MCF 10A (cell line): ENCODE data around the gene CORO2A. TPM values are rescaled to one million over a fixed set of nuclear protein-coding genes. Genes with fewer than 3 reads are reported as not detected.

Source experiments
- BruUV-seq: library from RNA; stranded (reverse); fragments of 400-500 nt; replicated peaks from 2 replicates; lab custom pipeline; 2021; lab: Mats Ljungman, UMichigan
- CTCF ChIA-PET: fragments of 300-600 bp; sonication (Branson Sonifier 250); formaldehyde crosslinking; extraction: SDS; loops from one replicate; lab custom pipeline; 2021; ENCODE audit warnings: antibody characterized with exemption, inconsistent platforms; lab: Yijun Ruan, JAX
- POLR2A ChIA-PET: fragments of 300-600, 350-650 bp; sonication (Branson Sonifier 250); formaldehyde crosslinking; extraction: SDS; loops from one replicate; lab custom pipeline; 2020; ENCODE audit warnings: antibody characterized with exemption, inconsistent platforms; lab: Yijun Ruan, JAX
- DNase-seq: peaks from one replicate; pipeline ENCODE4 v3.0.0-alpha.2; 2018; ENCODE audit not compliant: unreplicated experiment
- H3K27ac Mint-ChIP-seq: one replicate; pipeline ENCODE4 v1.8.0; 2022; ENCODE audit warnings: mild to moderate bottlenecking, low read depth, mixed read lengths; ENCODE audit not compliant: unreplicated experiment
- H3K27me3 Mint-ChIP-seq: one replicate; pipeline ENCODE4 v1.8.0; 2022; ENCODE audit warnings: mixed read lengths; ENCODE audit not compliant: insufficient read depth, unreplicated experiment
- H3K36me3 Mint-ChIP-seq: one replicate; pipeline ENCODE4 v1.8.0; 2022; ENCODE audit warnings: mild to moderate bottlenecking, moderate library complexity, mixed read lengths; ENCODE audit not compliant: insufficient read depth, unreplicated experiment
- H3K4me1 Mint-ChIP-seq: one replicate; pipeline ENCODE4 v1.8.0; 2022; ENCODE audit warnings: mixed read lengths; ENCODE audit not compliant: insufficient read depth, unreplicated experiment
- H3K4me3 Mint-ChIP-seq: one replicate; pipeline ENCODE4 v1.8.0; 2022; ENCODE audit warnings: mild to moderate bottlenecking, moderate library complexity, mixed read lengths; ENCODE audit not compliant: unreplicated experiment
- H3K9me3 Mint-ChIP-seq: one replicate; pipeline ENCODE4 v1.8.0; 2022; ENCODE audit warnings: mixed read lengths; ENCODE audit not compliant: unreplicated experiment
- intact Hi-C: fragments of 100-400 bp; cut with micrococcal nuclease; formaldehyde crosslinking; loops from 2 replicates; pipeline ENCODE4 v1.14.1; 2022
- total RNA-seq: library from RNA; stranded (reverse); gene quantifications from 2 replicates; pipeline ENCODE4 v1.2.3, GENCODE V29; 2022
- TF ChIP-seq, protein P1 (sequence below): fragments of 200-600 bp; IDR thresholded peaks from one replicate; pipeline ENCODE4 v1.8.0; 2022; ENCODE audit warnings: antibody characterized with exemption, mild to moderate bottlenecking; ENCODE audit not compliant: unreplicated experiment

Gene CORO2A
- total RNA-seq, 1 experiment from 2014 or later: 3.4 TPM

DNA sequence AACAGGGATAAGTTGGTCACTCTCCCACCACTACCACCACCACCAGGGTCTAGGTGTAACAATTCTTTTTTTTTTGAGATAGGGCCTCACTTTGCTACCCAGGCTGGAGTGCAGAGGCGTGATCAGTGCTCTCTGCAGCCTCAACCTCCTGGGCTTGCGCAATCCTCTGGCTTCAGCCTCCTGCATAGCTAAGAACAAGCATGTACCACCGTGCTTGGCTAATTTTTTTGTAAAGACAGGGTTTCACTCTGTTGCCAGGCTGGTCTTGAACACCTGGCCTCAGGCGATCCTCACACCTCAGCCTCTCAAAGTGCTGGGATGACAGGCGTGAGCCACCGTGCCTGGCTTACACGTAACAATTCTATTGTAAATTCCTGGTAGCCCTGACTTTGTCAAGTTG is 27.5 kb downstream of the CORO2A start:
- DNase-seq: no peak
- intact Hi-C loops: no loop called here
- Mint-ChIP-seq H3K36me3 (no peaks in the 10 kb centered on the region), H3K4me1 (no peaks in the 10 kb centered on the region), H3K27me3 (no peaks in the 10 kb centered on the region), H3K27ac (no peak overlapping the region), H3K9me3 (no peaks in the 10 kb centered on the region), H3K4me3 (no peak overlapping the region)
- no TSS peak for BruUV-seq
- ChIA-PET POLR2A (no interaction called here), CTCF (no interaction called here)
- TF ChIP-seq, protein P1, sequence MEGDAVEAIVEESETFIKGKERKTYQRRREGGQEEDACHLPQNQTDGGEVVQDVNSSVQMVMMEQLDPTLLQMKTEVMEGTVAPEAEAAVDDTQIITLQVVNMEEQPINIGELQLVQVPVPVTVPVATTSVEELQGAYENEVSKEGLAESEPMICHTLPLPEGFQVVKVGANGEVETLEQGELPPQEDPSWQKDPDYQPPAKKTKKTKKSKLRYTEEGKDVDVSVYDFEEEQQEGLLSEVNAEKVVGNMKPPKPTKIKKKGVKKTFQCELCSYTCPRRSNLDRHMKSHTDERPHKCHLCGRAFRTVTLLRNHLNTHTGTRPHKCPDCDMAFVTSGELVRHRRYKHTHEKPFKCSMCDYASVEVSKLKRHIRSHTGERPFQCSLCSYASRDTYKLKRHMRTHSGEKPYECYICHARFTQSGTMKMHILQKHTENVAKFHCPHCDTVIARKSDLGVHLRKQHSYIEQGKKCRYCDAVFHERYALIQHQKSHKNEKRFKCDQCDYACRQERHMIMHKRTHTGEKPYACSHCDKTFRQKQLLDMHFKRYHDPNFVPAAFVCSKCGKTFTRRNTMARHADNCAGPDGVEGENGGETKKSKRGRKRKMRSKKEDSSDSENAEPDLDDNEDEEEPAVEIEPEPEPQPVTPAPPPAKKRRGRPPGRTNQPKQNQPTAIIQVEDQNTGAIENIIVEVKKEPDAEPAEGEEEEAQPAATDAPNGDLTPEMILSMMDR: no peak

DNA sequence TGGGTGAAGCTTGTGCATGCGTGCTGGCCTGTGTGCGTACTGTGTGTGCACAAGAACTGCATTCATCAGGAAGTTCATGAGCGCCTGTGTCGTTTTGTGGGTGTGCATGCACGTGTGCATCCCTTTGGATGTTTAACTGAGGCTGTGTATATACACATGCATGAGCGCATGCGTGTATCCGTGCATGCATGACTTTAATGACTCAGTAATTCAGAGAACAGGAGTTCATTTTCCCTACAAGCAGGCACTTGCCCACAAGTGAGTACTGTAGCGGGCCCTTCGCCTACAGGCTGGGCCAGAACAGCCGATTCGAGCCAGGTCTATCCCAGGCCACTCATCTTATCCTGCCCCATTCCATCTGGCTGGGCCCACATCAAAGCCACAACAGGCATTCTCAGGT is 29.8 kb downstream of the CORO2A start:
- Mint-ChIP-seq H3K9me3 (no peaks in the 10 kb centered on the region), H3K27ac (no peak overlapping the region), H3K27me3 (no peaks in the 10 kb centered on the region), H3K4me1 (no peaks in the 10 kb centered on the region), H3K36me3 (no peaks in the 10 kb centered on the region), H3K4me3 (no peak overlapping the region)
- POLR2A ChIA-PET: no interaction called here
- DNase-seq: no peak
- intact Hi-C loops: no loop called here
- CTCF ChIA-PET: interaction anchor here (0.6 to 1.2 kb wide), 3 partner anchors 9 to 57 kb away, joined by 3 to 4 read pairs (median 3); no protein-coding TSS in a partner anchor
- TF ChIP-seq, protein P1: no peak
- BruUV-seq: no TSS peak

DNA sequence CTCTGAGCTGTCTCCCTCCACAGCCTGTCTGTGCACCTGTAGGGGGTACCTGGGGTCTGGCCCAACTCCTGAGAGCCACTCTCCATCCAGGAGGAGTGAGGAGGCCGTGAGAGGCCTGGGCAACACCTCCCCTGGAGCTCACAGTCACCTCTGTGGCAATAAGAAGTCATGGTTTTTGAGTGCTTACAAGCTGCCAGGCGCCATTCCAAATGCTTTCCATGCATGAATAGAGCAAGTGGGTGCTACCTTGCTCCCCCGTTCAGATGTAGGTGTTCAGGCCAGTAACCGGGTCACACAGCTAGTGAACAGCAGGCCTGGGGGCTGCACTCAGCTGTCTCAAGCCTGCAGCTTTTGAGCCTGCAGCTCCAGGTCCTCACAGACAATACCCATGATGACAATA is 30.6 kb downstream of the CORO2A start:
- intact Hi-C loops: no loop called here
- Mint-ChIP-seq H3K27ac (no peak overlapping the region), H3K27me3 (no peaks in the 10 kb centered on the region), H3K9me3 (no peaks in the 10 kb centered on the region), H3K4me3 (no peak overlapping the region), H3K4me1 (no peaks in the 10 kb centered on the region), H3K36me3 (no peaks in the 10 kb centered on the region)
- POLR2A ChIA-PET: no interaction called here
- BruUV-seq: no TSS peak
- TF ChIP-seq, protein P1: no peak
- no peak for DNase-seq
- CTCF ChIA-PET: interaction anchor here (0.6 to 1.2 kb wide), 5 partner anchors 9 to 151 kb away, joined by 3 to 4 read pairs (median 3); no protein-coding TSS in a partner anchor

GRCh38 chr9:98159790-98160189 is 32.6 kb downstream of the CORO2A start:
- Mint-ChIP-seq H3K36me3 (no peaks in the 10 kb centered on the region), H3K4me3 (no peak overlapping the region), H3K27ac (no peak overlapping the region), H3K4me1 (no peaks in the 10 kb centered on the region), H3K27me3 (no peaks in the 10 kb centered on the region), H3K9me3 (no peaks in the 10 kb centered on the region)
- no TSS peak for BruUV-seq
- ChIA-PET POLR2A (interaction anchor here (1.0 kb wide), 1 partner anchor 17 kb away, joined by 4 read pairs; no protein-coding TSS in a partner anchor), CTCF (no interaction called here)
- DNase-seq: no peak
- intact Hi-C loops: no loop called here
- TF ChIP-seq, protein P1: no peak
